ENCODE results near the gene NSDHL.

DNA sequence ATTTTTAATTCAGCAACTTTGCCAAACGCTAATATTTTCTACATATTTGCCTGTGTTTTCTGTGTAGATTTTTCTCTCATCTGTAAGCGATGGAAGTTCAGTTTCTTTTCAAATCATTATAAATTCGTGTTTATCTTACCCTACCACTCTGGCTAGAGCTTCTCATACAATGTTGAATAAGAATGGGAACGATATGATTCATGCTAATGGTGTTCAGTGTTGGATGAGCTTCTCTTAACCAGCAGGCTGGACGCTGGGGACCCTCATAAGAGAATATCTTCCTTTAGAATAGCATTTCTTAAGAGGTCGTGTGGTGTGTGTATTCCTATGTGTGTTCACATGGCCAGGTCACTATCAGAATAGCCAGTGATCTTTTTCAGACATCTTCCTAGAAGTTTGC is 31.0 kb downstream of the NSDHL start:
- TF ChIP-seq EZH2 (IDR thresholded peaks at IDR 0.05; ENCODE audit: insufficient read depth, poor library complexity, severe bottlenecking) = no peak
- no peak for TF ChIP-seq EZH2phosphoT487 (IDR thresholded peaks at IDR 0.05; ENCODE audit: insufficient read depth, low read depth)
